Osteocyte (in vitro differentiated cells): ENCODE measurements around the gene KAT6B. TPM values are rescaled to one million over a fixed set of nuclear protein-coding genes. Genes with fewer than 3 reads are reported as not detected.

ENCODE experiments used
- DNase-seq: peaks from one replicate; pipeline ENCODE4 v3.0.0; 2021; ENCODE audit warnings: mixed read lengths; ENCODE audit not compliant: unreplicated experiment; ENCODE audit errors: extremely low spot score
- H3K27ac Mint-ChIP-seq: one replicate; pipeline ENCODE4 v1.8.0; 2021; ENCODE audit warnings: mild to moderate bottlenecking, mixed read lengths; ENCODE audit not compliant: unreplicated experiment
- H3K27me3 Mint-ChIP-seq: one replicate; pipeline ENCODE4 v1.8.0; 2021; ENCODE audit warnings: mixed read lengths; ENCODE audit not compliant: unreplicated experiment
- H3K36me3 Mint-ChIP-seq: one replicate; pipeline ENCODE4 v1.8.0; 2021; ENCODE audit warnings: mixed read lengths; ENCODE audit not compliant: unreplicated experiment
- H3K4me1 Mint-ChIP-seq: one replicate; pipeline ENCODE4 v1.8.0; 2021; ENCODE audit warnings: mixed read lengths; ENCODE audit not compliant: unreplicated experiment
- H3K4me3 Mint-ChIP-seq: one replicate; pipeline ENCODE4 v1.8.0; 2021; ENCODE audit warnings: mild to moderate bottlenecking, moderate library complexity, mixed read lengths; ENCODE audit not compliant: unreplicated experiment
- H3K9me3 Mint-ChIP-seq: one replicate; pipeline ENCODE4 v1.8.0; 2021; ENCODE audit warnings: mixed read lengths; ENCODE audit not compliant: unreplicated experiment
- total RNA-seq: library from RNA; stranded (reverse); gene quantifications from 2 replicates; pipeline ENCODE4 v1.2.1, GENCODE V29; 2021
- TF ChIP-seq, protein P1 (sequence below): fragments of 200-600 bp; sonication (generic); IDR thresholded peaks from 2 replicates; pipeline ENCODE4 v1.5.0; 2021; ENCODE audit warnings: antibody characterized with exemption, mild to moderate bottlenecking, moderate library complexity

Gene KAT6B
- total RNA-seq, 1 donor from 2014 or later, result 28.2 TPM

DNA sequence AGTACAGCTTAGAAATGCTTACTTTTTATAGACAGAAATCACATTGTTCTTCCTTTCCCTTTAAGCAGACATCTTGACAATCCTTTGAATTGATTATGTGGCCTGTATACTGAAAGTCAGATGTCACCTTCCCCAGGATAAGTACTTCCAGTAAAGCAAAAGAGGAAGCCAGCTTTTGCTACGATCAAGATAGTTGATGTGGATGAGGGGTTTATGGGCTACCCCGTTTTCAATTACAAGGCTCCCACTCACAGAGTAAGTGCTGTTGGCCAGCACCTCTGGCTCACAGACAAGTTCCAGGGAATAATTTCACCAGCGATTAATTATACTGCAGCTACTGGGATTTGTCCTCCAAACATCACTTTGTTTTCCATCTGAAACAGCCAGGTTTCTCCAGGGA, 189.9 kb downstream of the KAT6B start:
- no peak for DNase-seq
- Mint-ChIP-seq H3K9me3 (no peaks in the 10 kb centered on the region), H3K4me1 (peaks cover 7% of the 10 kb centered on the region), H3K27me3 (no peaks in the 10 kb centered on the region), H3K27ac (no peak overlapping the region), H3K4me3 (no peak overlapping the region), H3K36me3 (peaks cover 12% of the 10 kb centered on the region)
- TF ChIP-seq, protein P1, sequence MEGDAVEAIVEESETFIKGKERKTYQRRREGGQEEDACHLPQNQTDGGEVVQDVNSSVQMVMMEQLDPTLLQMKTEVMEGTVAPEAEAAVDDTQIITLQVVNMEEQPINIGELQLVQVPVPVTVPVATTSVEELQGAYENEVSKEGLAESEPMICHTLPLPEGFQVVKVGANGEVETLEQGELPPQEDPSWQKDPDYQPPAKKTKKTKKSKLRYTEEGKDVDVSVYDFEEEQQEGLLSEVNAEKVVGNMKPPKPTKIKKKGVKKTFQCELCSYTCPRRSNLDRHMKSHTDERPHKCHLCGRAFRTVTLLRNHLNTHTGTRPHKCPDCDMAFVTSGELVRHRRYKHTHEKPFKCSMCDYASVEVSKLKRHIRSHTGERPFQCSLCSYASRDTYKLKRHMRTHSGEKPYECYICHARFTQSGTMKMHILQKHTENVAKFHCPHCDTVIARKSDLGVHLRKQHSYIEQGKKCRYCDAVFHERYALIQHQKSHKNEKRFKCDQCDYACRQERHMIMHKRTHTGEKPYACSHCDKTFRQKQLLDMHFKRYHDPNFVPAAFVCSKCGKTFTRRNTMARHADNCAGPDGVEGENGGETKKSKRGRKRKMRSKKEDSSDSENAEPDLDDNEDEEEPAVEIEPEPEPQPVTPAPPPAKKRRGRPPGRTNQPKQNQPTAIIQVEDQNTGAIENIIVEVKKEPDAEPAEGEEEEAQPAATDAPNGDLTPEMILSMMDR, result no peak

DNA sequence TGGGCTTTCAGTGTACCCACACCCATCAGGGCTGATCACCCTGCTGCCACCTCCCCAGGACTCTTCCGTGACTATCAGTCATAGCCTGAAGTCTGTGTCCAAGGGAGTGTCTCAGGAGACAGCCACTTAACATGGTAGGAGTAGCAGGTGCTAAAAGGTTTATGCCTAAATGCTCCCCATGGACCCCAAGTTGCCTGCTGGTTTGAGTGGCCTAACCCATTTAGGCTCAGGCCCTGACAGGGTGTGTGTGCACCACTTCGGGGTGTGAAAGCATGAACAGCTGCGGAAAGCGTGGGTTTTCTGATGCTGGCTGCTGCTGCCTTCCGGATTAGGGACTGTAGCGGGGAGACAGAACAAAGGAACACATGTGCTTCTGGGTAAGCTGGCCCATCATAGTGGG, 191.9 kb downstream of the KAT6B start:
- H3K36me3 Mint-ChIP-seq, result peaks cover 14% of the 10 kb centered on the region
- H3K27me3 Mint-ChIP-seq, result no peaks in the 10 kb centered on the region
- no peaks in the 10 kb centered on the region for H3K9me3 Mint-ChIP-seq
- TF ChIP-seq, protein P1, result no peak
- H3K4me3 Mint-ChIP-seq, result no peak overlapping the region
- no peak overlapping the region for H3K27ac Mint-ChIP-seq
- no peak for DNase-seq
- peaks cover 5% of the 10 kb centered on the region for H3K4me1 Mint-ChIP-seq

DNA sequence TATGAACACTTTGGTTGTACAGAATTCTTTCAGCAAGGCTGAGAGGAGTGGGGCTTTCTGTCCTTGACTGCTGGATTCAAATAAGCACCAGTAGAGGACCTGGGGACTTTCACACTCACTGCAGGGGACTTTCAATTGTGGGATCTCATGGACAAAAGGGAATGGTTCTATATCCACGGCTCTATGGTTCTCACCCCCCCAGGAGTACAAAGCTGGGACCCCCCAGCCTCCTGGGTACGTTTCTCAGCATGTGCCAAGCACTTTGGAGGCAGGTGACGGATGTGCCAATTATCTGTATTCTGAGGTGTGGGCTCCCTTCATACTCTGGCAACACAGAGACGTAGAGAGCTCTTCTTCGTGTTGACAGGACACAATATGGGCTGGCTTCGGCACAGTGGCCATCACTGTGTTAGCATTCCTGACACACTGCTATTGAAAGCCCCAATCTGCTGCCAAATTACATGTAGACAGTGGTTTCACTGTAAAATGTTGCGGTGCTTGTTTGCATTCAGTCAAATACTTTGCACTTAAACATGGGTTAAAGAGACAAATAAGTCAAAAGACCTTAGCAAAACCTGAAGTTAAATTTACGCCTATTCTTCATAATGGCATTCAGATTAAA, 192.4 kb downstream of the KAT6B start:
- H3K4me1 Mint-ChIP-seq, result peaks cover 3% of the 10 kb centered on the region

DNA sequence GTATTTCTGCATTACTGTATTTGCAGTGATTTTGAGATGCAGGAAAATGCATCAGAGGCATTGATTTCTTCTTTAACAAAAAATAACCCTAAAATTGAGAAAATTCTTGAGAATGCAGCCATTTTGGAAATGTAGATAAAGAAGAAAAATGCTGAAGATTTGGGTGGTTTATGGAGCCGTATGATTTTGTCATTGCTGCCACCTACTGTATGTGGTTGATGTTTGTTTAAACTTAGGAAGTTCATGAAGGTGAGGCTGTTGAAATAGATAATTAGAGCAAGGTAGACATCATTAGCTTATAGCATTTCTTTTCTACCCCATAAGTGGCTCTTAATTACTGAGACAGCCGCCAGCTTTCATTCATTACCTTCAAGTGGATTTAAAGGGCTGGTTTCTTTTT, 193.0 kb downstream of the KAT6B start:
- no peak for DNase-seq
- Mint-ChIP-seq H3K9me3 (no peaks in the 10 kb centered on the region), H3K36me3 (peaks cover 15% of the 10 kb centered on the region), H3K27ac (no peak overlapping the region), H3K27me3 (no peaks in the 10 kb centered on the region), H3K4me1 (no peaks in the 10 kb centered on the region), H3K4me3 (no peak overlapping the region)
- TF ChIP-seq, protein P1, result peak; percentile 58

More for the DNA sequence above, 192.4 kb downstream of the KAT6B start:
- TF ChIP-seq, protein P1, result no peak
- no peaks in the 10 kb centered on the region for H3K9me3 Mint-ChIP-seq
- no peak overlapping the region for H3K4me3 Mint-ChIP-seq
- H3K36me3 Mint-ChIP-seq, result peaks cover 15% of the 10 kb centered on the region
- H3K27ac Mint-ChIP-seq, result no peak overlapping the region
- no peaks in the 10 kb centered on the region for H3K27me3 Mint-ChIP-seq
- DNase-seq, result no peak

DNA sequence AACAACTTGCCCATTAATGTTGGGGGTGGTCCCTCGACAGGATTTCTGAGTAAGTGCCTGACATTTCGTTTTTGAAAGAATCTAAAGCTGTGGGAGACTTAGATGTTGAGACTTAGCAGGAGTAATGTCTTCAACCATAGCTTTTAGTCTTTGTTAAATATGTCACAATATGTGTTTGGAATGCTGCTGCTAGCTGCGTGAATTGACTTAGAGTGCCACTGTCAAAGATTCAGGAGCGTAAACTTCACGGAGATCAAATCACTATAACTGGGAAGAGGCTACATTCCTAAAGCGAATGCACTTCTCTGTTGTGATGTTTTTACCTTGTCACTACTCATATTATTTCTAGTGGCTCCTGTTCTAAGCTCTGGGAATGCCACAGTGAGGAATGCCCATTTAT, 193.8 kb downstream of the KAT6B start:
- H3K36me3 Mint-ChIP-seq, result peaks cover 22% of the 10 kb centered on the region
- TF ChIP-seq, protein P1, result no peak
- no peaks in the 10 kb centered on the region for H3K9me3 Mint-ChIP-seq
- no peak for DNase-seq
- H3K27me3 Mint-ChIP-seq, result no peaks in the 10 kb centered on the region
- no peak overlapping the region for H3K27ac Mint-ChIP-seq
- H3K4me3 Mint-ChIP-seq, result no peak overlapping the region
- no peaks in the 10 kb centered on the region for H3K4me1 Mint-ChIP-seq
